HepG2 (cell line): ENCODE measurements around the gene HOXB5. TPM values are rescaled to one million over a fixed set of nuclear protein-coding genes. Genes with fewer than 3 reads are reported as not detected.

Source experiments
- ARID5B ChIP-seq: IDR thresholded peaks from 2 replicates; pipeline ENCODE4 v1.4.0; 2020; ENCODE audit warnings: mild to moderate bottlenecking, missing genetic modification reagents
- ARNT2 ChIP-seq: sonication (generic); formaldehyde crosslinking; IDR thresholded peaks from 2 replicates; pipeline ENCODE4 v1.8.0; 2022; ENCODE audit warnings: mild to moderate bottlenecking, low read depth, missing genetic modification reagents, moderate library complexity
- CHCHD3 ChIP-seq: sonication (generic); formaldehyde crosslinking; IDR thresholded peaks from 2 replicates; pipeline ENCODE4 v1.8.0; 2022; ENCODE audit warnings: mild to moderate bottlenecking, missing genetic modification reagents, moderate library complexity
- DDIT3 ChIP-seq: sonication (generic); formaldehyde crosslinking; IDR thresholded peaks from 2 replicates; pipeline ENCODE4 v1.4.0; 2020; ENCODE audit warnings: mild to moderate bottlenecking, missing genetic modification reagents
- EZH2 ChIP-seq: conservative IDR thresholded peaks from 2 replicates; pipeline ENCODE4 v1.6.1; 2012; ENCODE audit warnings: mild to moderate bottlenecking, low read depth, low read length, moderate library complexity
- FIP1L1 ChIP-seq: fragments of 200-400 bp; formaldehyde crosslinking; IDR thresholded peaks from 2 replicates; pipeline ENCODE4 v1.6.1; 2018; ENCODE audit warnings: low read depth, mild to moderate bottlenecking, low read length, moderate library complexity, borderline replicate concordance; ENCODE audit not compliant: insufficient read depth
- HNRNPLL ChIP-seq: fragments of 200-400 bp; formaldehyde crosslinking; IDR thresholded peaks from 2 replicates; pipeline ENCODE4 v1.6.1; 2017; ENCODE audit warnings: mild to moderate bottlenecking, low read depth, low read length; ENCODE audit not compliant: poor library complexity, severe bottlenecking
- KAT7 ChIP-seq: IDR thresholded peaks from 2 replicates; pipeline ENCODE4 v1.6.1; 2018; ENCODE audit warnings: borderline replicate concordance, missing compliant biosample characterization
- KLF12 ChIP-seq: sonication (generic); formaldehyde crosslinking; IDR thresholded peaks from 2 replicates; pipeline ENCODE4 v1.4.0; 2020; ENCODE audit warnings: missing genetic modification reagents, borderline replicate concordance
- MXD4 ChIP-seq: IDR thresholded peaks from 2 replicates; pipeline ENCODE4 v1.6.1; 2016; ENCODE audit warnings: mild to moderate bottlenecking, missing biosample characterization, missing genetic modification reagents
- ONECUT2 ChIP-seq: sonication (generic); formaldehyde crosslinking; IDR thresholded peaks from 2 replicates; pipeline ENCODE4 v1.4.0; 2020; ENCODE audit warnings: missing genetic modification reagents
- THYN1 ChIP-seq: sonication (generic); formaldehyde crosslinking; IDR thresholded peaks from 2 replicates; pipeline ENCODE4 v1.8.1; 2023; ENCODE audit warnings: low read depth, mild to moderate bottlenecking, moderate library complexity, missing genetic modification reagents, borderline replicate concordance
- U2AF2 ChIP-seq: fragments of 200-400 bp; formaldehyde crosslinking; IDR thresholded peaks from 2 replicates; pipeline ENCODE4 v1.6.1; 2017; ENCODE audit warnings: low read depth, mild to moderate bottlenecking, low read length
- ZNF180 ChIP-seq: sonication (generic); formaldehyde crosslinking; IDR thresholded peaks from 2 replicates; pipeline ENCODE4 v1.4.0; 2020; ENCODE audit warnings: low read depth, missing genetic modification reagents, borderline replicate concordance
- ZNF329 ChIP-seq: sonication (generic); formaldehyde crosslinking; IDR thresholded peaks from 2 replicates; pipeline ENCODE4 v1.9.0; 2021; ENCODE audit warnings: low read depth, mild to moderate bottlenecking, missing genetic modification reagents
- ZNF468 ChIP-seq: sonication (generic); formaldehyde crosslinking; IDR thresholded peaks from 2 replicates; pipeline ENCODE4 v1.8.0; 2022; ENCODE audit warnings: mild to moderate bottlenecking, moderate library complexity, missing genetic modification reagents
- ZNF691 ChIP-seq: sonication (generic); formaldehyde crosslinking; IDR thresholded peaks from 2 replicates; pipeline ENCODE4 v1.4.0; 2020; ENCODE audit warnings: missing genetic modification reagents, low read depth, mild to moderate bottlenecking, borderline replicate concordance
- ZNF709 ChIP-seq: sonication (generic); formaldehyde crosslinking; IDR thresholded peaks from 2 replicates; pipeline ENCODE4 v1.5.0; 2020; ENCODE audit warnings: mild to moderate bottlenecking, missing genetic modification reagents
- ZNF747 ChIP-seq: sonication (generic); formaldehyde crosslinking; IDR thresholded peaks from 2 replicates; pipeline ENCODE4 v1.8.1; 2023; ENCODE audit warnings: missing genetic modification reagents, mild to moderate bottlenecking, borderline replicate concordance
- ZSCAN31 ChIP-seq: sonication (generic); formaldehyde crosslinking; IDR thresholded peaks from 2 replicates; pipeline ENCODE4 v1.5.0; 2020; ENCODE audit warnings: low read depth, mild to moderate bottlenecking, missing genetic modification reagents
- polyA plus RNA-seq, 8 experiments: library from polyadenylated mRNA; depleted of rRNA in 3 of 8; stranded (reverse) in 7 of 8; unstranded in 1 of 8; fragments of >200 nt; fragmentation: Illumina TruSeq in 4 of 8; extraction: Trizol in 4 of 8; gene quantifications; 2 replicates each; pipeline versions ENCODE4 v1.2.1 to v1.2.3, GENCODE V29; 2011 to 2016; ENCODE audit warnings: low read depth in 4 of 8, missing spikeins in 1 of 8, mixed read lengths in 1 of 8; ENCODE audit not compliant: insufficient read depth in 1 of 8
- total RNA-seq, 5 experiments: library from RNA; depleted of rRNA; stranded (reverse); fragments of >200 nt; fragmentation: Illumina TruSeq; extraction: Trizol; gene quantifications; 2 replicates each; pipeline ENCODE4 v1.2.3, GENCODE V29; 2016; ENCODE audit warnings: low read depth in 1 of 5
- TF ChIP-seq, protein P1 (sequence below): sonication (generic); formaldehyde crosslinking; conservative IDR thresholded peaks from 2 replicates; pipeline ENCODE4 v1.4.0; 2020; ENCODE audit warnings: missing genetic modification reagents

HOXB5 gene
- total and polyA plus RNA-seq, 2 of the 13 experiments (the other 11 are each of a cell fraction or from before 2014, with no cell fraction given): not detected

DNA sequence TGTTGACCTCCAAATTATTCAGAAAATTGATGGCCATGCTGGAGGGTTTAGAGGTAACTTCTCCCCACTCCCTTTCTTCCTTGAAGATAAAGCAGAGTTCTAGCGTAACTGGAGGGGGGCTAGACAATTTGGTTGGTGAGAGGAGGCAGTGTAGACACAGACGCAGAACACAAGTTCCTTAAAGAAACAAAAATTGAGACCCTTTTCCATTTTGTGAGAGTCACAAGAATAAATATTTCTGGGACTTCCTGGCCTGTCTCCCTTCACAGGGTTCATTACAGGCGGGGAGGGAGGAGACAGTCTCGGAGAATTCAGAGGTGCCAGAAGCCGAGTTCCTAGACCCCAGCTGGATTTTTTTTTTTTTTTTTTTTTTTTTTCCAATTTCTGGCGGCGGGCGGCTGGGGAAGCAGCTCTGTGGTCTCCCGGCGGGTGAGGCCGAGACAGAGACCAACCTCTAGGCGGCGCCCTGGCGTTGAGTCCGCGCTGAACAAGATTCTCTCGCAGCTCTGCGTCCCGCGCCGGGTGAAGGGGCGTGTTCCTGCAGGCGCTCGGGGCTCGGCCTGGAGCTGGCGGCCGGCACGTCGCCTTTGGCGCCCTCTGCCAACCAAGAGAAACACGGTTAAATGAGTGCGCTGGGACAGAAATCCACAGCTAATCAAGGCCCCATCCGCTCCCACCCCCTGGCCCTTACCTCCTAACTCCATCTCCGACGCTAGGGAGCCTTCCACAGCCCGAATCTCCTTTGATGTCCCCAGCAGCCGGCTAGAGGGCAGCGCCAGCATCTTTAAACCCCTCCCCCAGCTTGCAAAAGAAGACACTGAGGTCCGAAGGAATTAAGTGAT lies 42.8 kb upstream of the HOXB5 start (continued):
- TF ChIP-seq ARID5B (CRISPR knock-in tag) (peak; percentile 33; the same call in 1 of the 2 replicates), MXD4 (CRISPR knock-in tag) (no peak), KLF12 (CRISPR knock-in tag) (0 out of 2 replicates have a peak, but pooled peaks have one; percentile 53), CHCHD3 (no peak), HNRNPLL (peak; percentile 71), ZNF468 (CRISPR knock-in tag) (no peak), ONECUT2 (CRISPR knock-in tag) (no peak), FIP1L1 (no peak), ZNF747 (CRISPR knock-in tag) (no peak), ZNF180 (CRISPR knock-in tag) (no peak), ZNF709 (no peak), KAT7 (CRISPR knock-in tag) (0 out of 2 replicates have a peak, but pooled peaks have one; percentile 47), THYN1 (CRISPR knock-in tag) (no peak), ZNF329 (no peak), ZSCAN31 (CRISPR knock-in tag) (peak; percentile 63; the same call in 1 of the 2 replicates), EZH2 (peak; percentile 58), ARNT2 (CRISPR knock-in tag) (0 out of 2 replicates have a peak, but pooled peaks have one; percentile 41), DDIT3 (no peak), ZNF691 (CRISPR knock-in tag) (peak; percentile 64; the same call in 1 of the 2 replicates), U2AF2 (no peak)
- TF ChIP-seq, protein P1, sequence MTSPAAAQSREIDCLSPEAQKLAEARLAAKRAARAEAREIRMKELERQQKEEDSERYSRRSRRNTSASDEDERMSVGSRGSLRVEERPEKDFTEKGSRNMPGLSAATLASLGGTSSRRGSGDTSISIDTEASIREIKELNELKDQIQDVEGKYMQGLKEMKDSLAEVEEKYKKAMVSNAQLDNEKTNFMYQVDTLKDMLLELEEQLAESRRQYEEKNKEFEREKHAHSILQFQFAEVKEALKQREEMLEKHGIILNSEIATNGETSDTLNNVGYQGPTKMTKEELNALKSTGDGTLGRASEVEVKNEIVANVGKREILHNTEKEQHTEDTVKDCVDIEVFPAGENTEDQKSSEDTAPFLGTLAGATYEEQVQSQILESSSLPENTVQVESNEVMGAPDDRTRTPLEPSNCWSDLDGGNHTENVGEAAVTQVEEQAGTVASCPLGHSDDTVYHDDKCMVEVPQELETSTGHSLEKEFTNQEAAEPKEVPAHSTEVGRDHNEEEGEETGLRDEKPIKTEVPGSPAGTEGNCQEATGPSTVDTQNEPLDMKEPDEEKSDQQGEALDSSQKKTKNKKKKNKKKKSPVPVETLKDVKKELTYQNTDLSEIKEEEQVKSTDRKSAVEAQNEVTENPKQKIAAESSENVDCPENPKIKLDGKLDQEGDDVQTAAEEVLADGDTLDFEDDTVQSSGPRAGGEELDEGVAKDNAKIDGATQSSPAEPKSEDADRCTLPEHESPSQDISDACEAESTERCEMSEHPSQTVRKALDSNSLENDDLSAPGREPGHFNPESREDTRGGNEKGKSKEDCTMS (CRISPR knock-in tag): no peak
